Colonic mucosa (tissue), 4 donors: ENCODE results near the gene C3. TPM values are rescaled to one million over a fixed set of nuclear protein-coding genes. Genes with fewer than 3 reads are reported as not detected.
"Not testable (repeated sequence)": the region's sequence is repeated elsewhere in the genome, so short reads cannot be mapped to it uniquely, and the experiment has no call there.

ENCODE experiments used
- DNase-seq: peaks from one replicate; pipeline ENCODE4 v3.0.0-alpha.2; 2020
- H3K27ac ChIP-seq: fragments of 200-600 bp; one replicate; pipeline ENCODE4 v1.8.0; 2021
- H3K27me3 ChIP-seq: fragments of 200-600 bp; one replicate; pipeline ENCODE4 v1.8.0; 2021
- H3K36me3 ChIP-seq: fragments of 200-600 bp; one replicate; pipeline ENCODE4 v1.8.0; 2021
- H3K4me1 ChIP-seq: fragments of 200-600 bp; one replicate; pipeline ENCODE4 v1.8.0; 2021; ENCODE audit warnings: mild to moderate bottlenecking
- H3K4me3 ChIP-seq: fragments of 200-600 bp; one replicate; pipeline ENCODE4 v1.8.0; 2021
- H3K9ac ChIP-seq, 2 donors: one replicate each; pipeline ENCODE4 v1.7.0; 2013; ENCODE audit warnings: control low read depth in 2 of 2, low read depth in 2 of 2, low read length in 2 of 2
- H3K9me3 ChIP-seq: fragments of 200-600 bp; one replicate; pipeline ENCODE4 v1.8.0; 2021
- CTCF ChIP-seq: fragments of 200-600 bp; IDR thresholded peaks from one replicate; pipeline ENCODE4 v1.8.0; 2022; ENCODE audit warnings: antibody characterized with exemption, mild to moderate bottlenecking
- intact Hi-C: fragments of 100-400 bp; cut with DNase I; formaldehyde crosslinking; loops from one replicate; pipeline ENCODE4 v1.14.1; 2022
- total RNA-seq, 2 donors: library from RNA; stranded (reverse); fragmentation: NEBNext Ultra II Directional in 1 of 2; extraction: Animal tissue kit (Norgen Biotek cat#: 25700) in 1 of 2; gene quantifications; one replicate each; pipeline ENCODE4 v1.2.1, GENCODE V29; 2021
- donor health status: healthy.
- donor health status: DM: no; HTN: no; CAD: no.
- donor health status: DM: no; HTN: no; CAD: no.

C3 gene
- total RNA-seq, 2 donors from 2014 or later = 28.2 to 83.9 TPM

GRCh38 chr19:6677495-6677882 lies 43.0 kb downstream of the C3 start:
- H3K27me3 ChIP-seq = no peaks in the 10 kb centered on the region
- intact Hi-C loops = no loop called here
- H3K9me3 ChIP-seq = no peaks in the 10 kb centered on the region
- no peak for DNase-seq
- H3K4me1 ChIP-seq = no peaks in the 10 kb centered on the region
- H3K4me3 ChIP-seq = no peak overlapping the region
- H3K27ac ChIP-seq = no peak overlapping the region
- H3K36me3 ChIP-seq = no peaks in the 10 kb centered on the region
- no peak overlapping the region for H3K9ac ChIP-seq
- no peak for TF ChIP-seq CTCF

- H3K9ac ChIP-seq = no peak overlapping the region
- no peak overlapping the region for H3K4me3 ChIP-seq
- no peaks in the 10 kb centered on the region for H3K4me1 ChIP-seq
- no peaks in the 10 kb centered on the region for H3K9me3 ChIP-seq
- H3K27ac ChIP-seq = no peak overlapping the region
- no peaks in the 10 kb centered on the region for H3K27me3 ChIP-seq
- no peak for DNase-seq
- TF ChIP-seq CTCF = no peak
- no peaks in the 10 kb centered on the region for H3K36me3 ChIP-seq
- intact Hi-C loops = no loop called here
Observed at GRCh38 chr19:6676288-6676687, 44.2 kb downstream of the C3 start.

GRCh38 chr19:6674868-6675305 lies 45.6 kb downstream of the C3 start:
- no peak overlapping the region for H3K9ac ChIP-seq
- H3K9me3 ChIP-seq = no peaks in the 10 kb centered on the region
- no peak for TF ChIP-seq CTCF
- no peak overlapping the region for H3K4me3 ChIP-seq
- peak; percentile 64 for DNase-seq
- H3K36me3 ChIP-seq = no peaks in the 10 kb centered on the region
- intact Hi-C loops = no loop called here
- H3K27ac ChIP-seq = no peak overlapping the region
- no peaks in the 10 kb centered on the region for H3K4me1 ChIP-seq
- no peaks in the 10 kb centered on the region for H3K27me3 ChIP-seq

GRCh38 chr19:6674408-6674807 lies 46.0 kb downstream of the C3 start:
- H3K27ac ChIP-seq, H3K4me1 ChIP-seq, DNase-seq, H3K9me3 ChIP-seq, H3K4me3 ChIP-seq, H3K27me3 ChIP-seq, H3K36me3 ChIP-seq, intact Hi-C loops, H3K9ac ChIP-seq: not testable (repeated sequence)

GRCh38 chr19:6672693-6673290 lies 47.7 kb downstream of the C3 start:
- no peaks in the 10 kb centered on the region for H3K9me3 ChIP-seq
- H3K4me1 ChIP-seq = no peaks in the 10 kb centered on the region
- no peak for DNase-seq
- no peak overlapping the region for H3K27ac ChIP-seq
- H3K4me3 ChIP-seq = no peak overlapping the region
- TF ChIP-seq CTCF = no peak
- intact Hi-C loops = no loop called here
- no peaks in the 10 kb centered on the region for H3K27me3 ChIP-seq
- no peaks in the 10 kb centered on the region for H3K36me3 ChIP-seq
- no peak overlapping the region for H3K9ac ChIP-seq

GRCh38 chr19:6671960-6672359 lies 48.5 kb downstream of the C3 start:
- no peaks in the 10 kb centered on the region for H3K27me3 ChIP-seq
- intact Hi-C loops = no loop called here
- no peak overlapping the region for H3K9ac ChIP-seq
- H3K9me3 ChIP-seq = no peaks in the 10 kb centered on the region
- no peak for TF ChIP-seq CTCF
- no peaks in the 10 kb centered on the region for H3K4me1 ChIP-seq
- no peaks in the 10 kb centered on the region for H3K36me3 ChIP-seq
- no peak for DNase-seq
- H3K27ac ChIP-seq = no peak overlapping the region
- no peak overlapping the region for H3K4me3 ChIP-seq
